Retinal pigment epithelial cell (primary cell): Measurements from ENCODE around the gene SLC38A10.

ENCODE experiments used
- DNase-seq: peaks from one replicate; pipeline ENCODE4 v3.0.0-alpha.2; 2010; ENCODE audit warnings: low read depth
- H3K4me3 ChIP-seq: 2 replicates; pipeline ENCODE4 v1.5.1; 2011; ENCODE audit warnings: mild to moderate bottlenecking, low read length, control low read depth, moderate library complexity
- TF ChIP-seq, protein P1 (sequence below): conservative IDR thresholded peaks from 2 replicates; pipeline ENCODE4 v1.5.1; 2011; ENCODE audit warnings: low read depth, low read length, control low read depth, inconsistent platforms

SLC38A10 gene

DNA sequence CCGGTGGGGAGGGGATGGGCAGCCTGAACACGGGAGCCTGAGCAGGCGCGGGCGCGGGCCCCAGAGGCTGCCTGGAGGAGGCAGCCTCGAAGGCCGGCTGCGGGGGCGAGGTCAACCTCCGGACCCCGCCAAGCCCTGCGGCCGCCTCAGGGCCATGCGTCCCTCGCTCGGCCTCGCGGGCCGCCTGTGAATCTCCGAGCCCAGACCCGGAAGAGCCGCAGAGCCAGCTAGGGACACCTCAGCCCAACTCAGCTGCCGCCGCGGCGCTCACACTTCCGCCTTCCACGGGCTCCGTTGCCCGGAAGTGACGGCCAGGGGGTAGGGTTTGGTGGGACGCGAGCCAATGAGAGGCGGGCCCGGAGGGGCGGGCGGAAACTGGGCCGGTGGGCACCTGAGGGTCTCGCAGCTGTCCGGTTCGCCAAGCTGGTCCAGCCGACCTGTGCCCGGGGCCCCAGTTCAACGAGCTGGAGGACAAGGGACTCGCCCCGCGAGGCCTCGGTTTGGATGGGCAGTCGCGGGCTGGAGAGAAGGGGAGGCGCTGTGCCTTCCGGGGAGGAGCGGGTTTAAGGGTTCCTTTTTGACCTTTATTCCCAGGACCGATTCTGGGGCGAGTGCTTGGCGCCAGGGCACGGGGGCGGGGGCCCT, at the start of gene SLC38A10:
Gene SLC38A10 (minus strand): TSS at position 277 of the 645 bp plus-strand sequence. CDS start 386 bp downstream, outside the sequence.
- DNase-seq = peak; percentile 34
- TF ChIP-seq, protein P1, sequence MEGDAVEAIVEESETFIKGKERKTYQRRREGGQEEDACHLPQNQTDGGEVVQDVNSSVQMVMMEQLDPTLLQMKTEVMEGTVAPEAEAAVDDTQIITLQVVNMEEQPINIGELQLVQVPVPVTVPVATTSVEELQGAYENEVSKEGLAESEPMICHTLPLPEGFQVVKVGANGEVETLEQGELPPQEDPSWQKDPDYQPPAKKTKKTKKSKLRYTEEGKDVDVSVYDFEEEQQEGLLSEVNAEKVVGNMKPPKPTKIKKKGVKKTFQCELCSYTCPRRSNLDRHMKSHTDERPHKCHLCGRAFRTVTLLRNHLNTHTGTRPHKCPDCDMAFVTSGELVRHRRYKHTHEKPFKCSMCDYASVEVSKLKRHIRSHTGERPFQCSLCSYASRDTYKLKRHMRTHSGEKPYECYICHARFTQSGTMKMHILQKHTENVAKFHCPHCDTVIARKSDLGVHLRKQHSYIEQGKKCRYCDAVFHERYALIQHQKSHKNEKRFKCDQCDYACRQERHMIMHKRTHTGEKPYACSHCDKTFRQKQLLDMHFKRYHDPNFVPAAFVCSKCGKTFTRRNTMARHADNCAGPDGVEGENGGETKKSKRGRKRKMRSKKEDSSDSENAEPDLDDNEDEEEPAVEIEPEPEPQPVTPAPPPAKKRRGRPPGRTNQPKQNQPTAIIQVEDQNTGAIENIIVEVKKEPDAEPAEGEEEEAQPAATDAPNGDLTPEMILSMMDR = no peak
- peak within 1 kb of the TSS; percentile 80 for H3K4me3 ChIP-seq

DNA sequence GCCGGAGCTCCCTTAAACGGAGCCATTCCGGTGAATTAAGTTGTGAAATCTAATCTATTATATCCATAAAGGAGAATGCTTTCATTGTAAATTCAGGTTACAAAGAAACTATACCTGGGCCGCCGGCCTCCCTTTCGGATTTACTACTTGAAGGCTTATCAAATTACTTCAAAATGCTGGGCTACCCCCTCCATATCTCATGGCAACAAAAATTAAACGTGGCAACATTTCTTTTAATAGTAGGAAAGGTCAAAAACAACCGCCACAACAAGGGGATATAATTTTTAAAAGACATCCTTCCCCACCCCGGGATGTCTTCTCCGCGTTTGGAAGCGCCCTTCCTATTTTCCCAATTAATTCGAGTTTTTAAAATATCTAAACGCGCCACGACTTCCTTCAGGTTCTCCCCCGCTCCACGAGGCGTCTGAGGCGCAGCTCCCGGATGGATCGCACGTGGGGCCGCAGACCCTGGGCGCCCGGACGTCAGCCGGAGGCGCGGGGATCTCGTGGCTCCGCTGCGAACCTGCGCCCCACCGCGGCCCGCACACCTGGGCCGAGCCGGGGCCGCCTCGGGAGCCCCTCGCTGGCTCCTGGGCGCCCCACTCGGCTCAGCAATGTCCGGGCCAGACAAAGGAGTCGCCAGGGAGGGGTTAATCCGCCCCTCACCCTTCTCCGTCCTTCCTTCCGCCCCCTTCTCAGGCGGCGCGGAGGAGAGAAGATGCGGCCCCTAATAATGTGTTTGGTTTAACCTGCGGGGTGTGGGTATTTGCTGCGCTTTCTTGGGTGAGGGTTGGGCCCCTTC, 47.4 kb upstream of the SLC38A10 start:
- peak overlapping the region; percentile 96 for H3K4me3 ChIP-seq
- DNase-seq = no peak
- TF ChIP-seq, protein P1 = no peak

DNA sequence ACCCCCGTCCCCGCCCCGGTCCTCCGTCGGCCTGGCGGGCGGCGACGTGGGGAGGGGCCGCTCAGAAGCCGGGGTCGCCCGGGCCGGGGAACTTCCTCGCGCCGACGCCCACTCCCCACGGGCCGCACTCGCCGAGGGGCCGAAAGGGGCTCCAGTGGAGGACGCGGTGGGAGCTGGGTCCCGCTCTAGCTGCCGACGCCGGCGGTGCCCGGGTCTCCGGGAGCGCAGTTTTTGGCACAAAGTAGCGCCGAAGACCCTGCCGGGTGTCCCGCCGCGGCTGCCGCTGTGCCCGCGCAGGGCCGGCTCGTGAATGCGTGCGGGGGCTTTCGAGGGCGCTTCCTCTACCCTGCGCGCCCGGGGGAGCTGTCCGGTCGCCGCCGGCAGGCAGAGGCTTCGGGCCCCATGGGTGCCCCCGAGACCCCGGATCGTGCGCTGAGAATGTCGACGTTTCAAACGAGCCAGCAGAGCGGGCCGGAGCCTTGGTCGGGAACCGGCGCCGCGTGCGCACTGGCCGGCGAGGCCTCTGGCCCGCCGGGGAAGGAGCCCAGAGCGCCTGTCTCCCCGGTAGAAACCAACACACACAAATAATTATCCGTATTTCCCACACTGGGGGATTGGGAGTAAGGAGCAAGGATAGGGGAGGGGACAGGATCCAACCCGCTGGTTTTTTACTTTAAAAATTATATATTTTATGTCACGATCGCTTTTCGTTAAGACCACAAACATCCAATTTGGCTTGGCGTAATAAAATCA, 46.6 kb upstream of the SLC38A10 start:
- H3K4me3 ChIP-seq = peak overlapping the region; percentile 96
- no peak for DNase-seq
- TF ChIP-seq, protein P1 = no peak

DNA sequence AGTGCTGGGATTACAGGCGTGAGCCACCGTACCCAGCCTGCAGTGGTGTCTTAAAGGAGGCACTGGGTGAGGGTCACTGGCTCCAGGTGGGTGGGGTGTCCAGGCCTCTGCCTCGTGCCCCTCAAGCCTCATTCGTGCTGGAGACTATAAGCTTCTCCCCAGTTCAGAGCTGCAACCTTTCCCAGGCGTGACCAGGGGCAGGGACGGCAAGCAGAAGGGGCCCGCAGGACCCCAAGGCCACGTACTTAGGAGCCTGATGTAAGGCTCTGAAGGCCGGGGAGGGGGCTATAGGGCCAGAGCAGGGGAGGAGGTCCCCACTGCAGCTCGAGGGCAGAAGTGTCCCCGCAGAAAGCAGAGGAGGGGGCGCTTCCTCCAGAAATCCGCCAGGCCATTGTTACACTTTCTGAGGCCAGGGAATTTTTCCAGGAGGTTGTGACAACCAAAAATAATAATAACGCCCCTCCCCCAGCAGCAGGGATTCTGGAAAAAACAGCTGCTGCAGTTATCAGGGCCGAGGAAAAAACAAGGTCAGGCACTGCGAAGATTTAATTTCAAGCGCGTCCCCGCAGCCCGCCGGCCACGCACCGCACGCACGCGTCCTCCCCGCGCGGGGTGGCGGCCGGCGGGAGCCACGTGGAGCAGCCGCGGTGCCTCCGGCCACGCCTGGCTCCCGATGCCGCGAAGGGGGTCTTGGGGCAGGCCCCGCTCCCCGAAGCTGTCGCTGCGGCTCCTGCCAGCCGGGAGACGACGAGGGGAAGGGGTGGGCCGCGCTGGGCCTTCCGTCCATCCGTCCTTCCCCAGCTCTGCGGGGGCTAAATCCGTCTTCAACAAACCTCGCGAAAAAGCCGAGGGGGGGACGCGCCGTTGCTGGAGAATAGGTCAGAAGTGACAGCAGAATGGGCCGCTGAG, 45.8 kb upstream of the SLC38A10 start:
- peak overlapping the region; percentile 96 for H3K4me3 ChIP-seq
- no peak for DNase-seq
- TF ChIP-seq, protein P1 = no peak

DNA sequence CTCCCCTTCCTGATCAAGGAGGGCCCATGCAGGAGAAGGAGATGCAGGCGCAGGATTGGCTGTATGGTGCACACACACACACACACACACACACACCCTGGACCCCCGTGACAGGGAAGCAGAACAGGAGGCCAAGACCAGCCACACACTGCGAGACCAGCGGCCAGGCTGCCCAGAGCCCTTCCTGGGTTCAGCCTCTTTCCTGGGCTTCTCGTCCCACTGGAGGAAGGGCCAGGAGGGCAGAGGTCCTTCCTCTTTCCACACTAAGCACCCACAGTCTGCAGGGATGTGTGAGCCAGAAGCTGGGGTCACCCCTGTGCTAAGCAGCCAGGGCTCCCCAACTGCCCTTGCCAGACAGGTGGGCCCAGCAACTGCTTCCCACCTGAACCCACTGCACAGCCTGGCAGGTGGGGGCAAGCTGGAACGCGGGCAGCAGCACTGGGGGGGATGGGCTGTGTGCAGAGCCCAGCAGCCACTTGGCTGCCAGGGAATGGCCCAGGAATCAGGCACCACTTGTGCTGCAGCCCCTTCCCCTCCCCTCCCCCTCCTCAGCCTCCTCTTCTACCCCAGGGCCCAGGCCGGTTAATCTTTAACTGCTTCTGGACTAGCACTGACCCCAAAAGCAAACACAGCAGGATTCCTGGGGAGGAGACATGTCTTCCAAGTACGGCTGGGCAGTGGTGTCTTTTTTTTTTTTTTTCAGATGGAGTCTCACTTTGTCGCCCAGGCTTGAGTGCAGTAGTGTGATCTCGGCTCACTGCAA, 44.6 kb upstream of the SLC38A10 start:
- TF ChIP-seq, protein P1 = no peak
- no peak for DNase-seq
- no peak overlapping the region for H3K4me3 ChIP-seq

DNA sequence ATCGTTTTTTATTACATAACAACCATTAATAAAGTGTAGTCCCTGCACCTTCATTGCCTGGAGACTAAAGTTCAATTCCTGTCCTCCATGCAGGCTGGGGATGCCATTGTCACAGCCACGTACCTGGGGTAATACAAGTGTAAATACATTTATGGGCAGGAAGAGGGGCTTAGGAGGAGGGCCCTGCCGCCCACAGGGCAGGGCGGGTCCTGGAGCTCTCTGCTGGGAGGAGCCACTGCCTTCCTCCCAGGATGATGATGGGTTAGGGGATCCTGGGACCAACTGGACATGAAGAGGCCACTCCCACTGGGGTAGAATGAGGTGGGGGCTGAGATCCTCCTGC, 44.1 kb upstream of the SLC38A10 start:
- TF ChIP-seq, protein P1 = no peak
- no peak overlapping the region for H3K4me3 ChIP-seq
- DNase-seq = no peak
